Adipose tissue (tissue), 3 donors: ENCODE results near the gene GALNT9. TPM values are rescaled to one million over a fixed set of nuclear protein-coding genes. Genes with fewer than 3 reads are reported as not detected.
"Not testable (repeated sequence)": the region's sequence is repeated elsewhere in the genome, so short reads cannot be mapped to it uniquely, and the experiment has no call there.

Experiments
- H3K27ac ChIP-seq: one replicate; pipeline ENCODE4 v1.5.1; 2013; ENCODE audit warnings: low read depth, low read length
- WGBS, 3 donors: extraction: QIAGEN DNeasy Blood & Tissue Kit; methylation state at CpG; one replicate each; pipeline ENCODE4 v1.1.7; 2013; 5-methylcytosine and 5-hydroxymethylcytosine counted together
- polyA plus RNA-seq, 3 donors: library from polyadenylated mRNA; stranded (reverse); fragments of 200-250 nt; gene quantifications; one replicate each; pipeline ENCODE4 v1.2.3, GENCODE V29; 2013
- donor health status: healthy with polysubstance abuse.
- donor health status: Bipolar disorder and iron deficiency.
- donor health status: healthy.

Gene GALNT9
- polyA plus RNA-seq, 3 donors = 0.03 to 1.1 (median 1.0) TPM

- 53 to 61% (median 61%) methylated on average over 5 to 10 of the region's 12 CpGs for WGBS, 3 donors
- not testable (repeated sequence) for H3K27ac ChIP-seq
These were observed 109.6 kb downstream of the GALNT9 start for GRCh38 chr12:132219761-132220160.

- 64 to 79% (median 65%) methylated on average over 12 to 16 of the region's 16 CpGs for WGBS, 3 donors
- no peak overlapping the region for H3K27ac ChIP-seq
These were observed 110.1 kb downstream of the GALNT9 start for GRCh38 chr12:132219323-132219722.

GRCh38 chr12:132218915-132219314 is 110.5 kb downstream of the GALNT9 start:
- H3K27ac ChIP-seq = no peak overlapping the region
- 38 to 46% (median 43%) methylated on average over 13 of the region's 13 CpGs for WGBS, 3 donors

- WGBS, 3 donors = 48 to 56% (median 48%) methylated on average over 14 of the region's 14 CpGs
- H3K27ac ChIP-seq = no peak overlapping the region
These were observed 110.9 kb downstream of the GALNT9 start for GRCh38 chr12:132218527-132218875.

DNA sequence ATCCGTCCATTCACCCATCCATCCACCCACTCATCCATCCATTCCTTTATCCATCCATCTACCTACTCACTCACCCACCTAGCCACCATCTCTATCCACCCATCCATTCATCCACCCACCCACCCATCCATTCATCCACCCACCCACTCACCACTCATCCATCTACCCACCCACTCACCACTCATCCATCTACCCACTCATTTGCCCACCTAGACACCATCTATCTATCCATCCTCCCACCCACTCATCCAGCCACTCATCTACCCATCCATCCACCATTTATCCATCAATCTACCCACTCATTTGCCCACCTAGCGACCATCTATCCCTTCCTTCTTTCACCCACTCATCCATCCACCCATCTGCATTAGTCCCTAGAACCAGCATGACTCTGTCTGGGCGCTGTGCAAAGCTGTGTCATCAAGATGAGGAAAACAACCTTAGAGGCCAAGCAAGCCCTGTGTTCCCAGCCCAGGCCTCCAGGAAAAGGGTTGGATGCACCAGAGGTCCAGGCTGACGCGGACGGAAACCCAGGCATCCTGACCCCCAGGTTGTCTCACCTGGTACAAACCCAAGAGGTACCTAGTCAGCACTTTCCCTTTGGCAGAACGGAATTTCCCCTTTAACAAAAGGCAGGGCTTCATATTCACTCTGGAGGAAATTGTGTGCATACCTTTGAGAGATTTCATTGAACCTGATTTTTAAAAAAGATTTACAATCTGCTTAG is 111.4 kb downstream of the GALNT9 start:
- no peak overlapping the region for H3K27ac ChIP-seq
- WGBS, 3 donors = 64 to 79% (median 79%) methylated on average over 7 of the region's 7 CpGs

- 90 to 100% (median 98%) methylated on average over 1 of the region's 1 CpG for WGBS, 3 donors
- H3K27ac ChIP-seq = no peak overlapping the region
These were observed 112.0 kb downstream of the GALNT9 start for GRCh38 chr12:132217371-132217770.

GRCh38 chr12:132216354-132216987 is 112.9 kb downstream of the GALNT9 start:
- no peak overlapping the region for H3K27ac ChIP-seq
- 66 to 76% (median 70%) methylated on average over 21 of the region's 21 CpGs for WGBS, 3 donors

DNA sequence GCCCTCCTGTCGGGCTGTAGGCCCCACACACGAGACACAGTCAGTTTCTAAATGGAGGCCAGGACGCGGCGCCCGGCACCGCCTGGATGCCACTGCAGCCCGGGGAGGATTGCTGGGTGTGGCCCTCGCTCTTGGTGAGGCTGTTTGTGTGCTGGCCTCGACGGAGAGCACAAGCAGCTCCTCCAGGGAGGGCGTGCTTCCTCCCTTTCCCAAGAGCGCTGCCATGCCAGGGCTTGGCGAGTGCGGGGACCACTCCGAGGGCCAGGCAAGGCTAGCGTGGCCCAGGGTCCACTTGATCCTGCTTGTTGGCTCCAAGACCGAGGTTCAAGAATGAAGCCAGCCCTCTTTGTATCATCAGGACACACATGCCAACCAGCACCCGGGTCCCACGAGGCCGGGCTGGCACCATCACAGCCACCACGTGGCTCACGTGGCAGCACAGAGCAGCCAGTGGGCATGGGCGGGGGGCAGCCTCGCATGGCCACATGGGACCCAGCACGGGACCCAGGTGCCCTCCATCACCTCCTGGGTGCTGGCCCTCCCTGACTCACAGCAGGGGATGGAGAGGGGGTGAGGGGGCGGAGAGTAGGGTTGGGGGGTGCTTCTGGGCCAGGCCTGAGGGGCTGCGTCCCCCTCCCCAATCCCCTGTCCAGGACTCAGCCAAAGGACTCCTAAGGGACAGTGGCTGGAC is 113.9 kb downstream of the GALNT9 start:
- 73 to 83% (median 74%) methylated on average over 26 to 28 of the region's 28 CpGs for WGBS, 3 donors
- H3K27ac ChIP-seq = no peak overlapping the region

GRCh38 chr12:132214891-132215290 is 114.5 kb downstream of the GALNT9 start:
- H3K27ac ChIP-seq = no peak overlapping the region
- 56 to 74% (median 57%) methylated on average over 22 of the region's 22 CpGs for WGBS, 3 donors

DNA sequence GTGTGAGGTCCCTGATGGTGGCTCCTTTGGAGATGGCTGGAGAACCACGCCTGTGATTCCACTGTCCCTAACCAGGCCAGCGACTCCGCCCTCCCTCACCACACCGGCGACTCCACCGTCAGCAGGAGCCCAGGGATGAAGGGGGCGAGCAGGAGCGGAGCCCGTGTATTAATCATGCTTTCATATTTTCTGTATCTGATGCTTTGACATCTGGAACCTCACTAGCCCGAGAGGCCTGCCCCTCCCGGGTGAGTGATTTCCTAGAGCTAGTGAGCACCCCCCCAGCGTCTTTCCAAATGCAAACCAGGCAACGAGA is 115.3 kb downstream of the GALNT9 start:
- 66 to 83% (median 77%) methylated on average over 13 of the region's 13 CpGs for WGBS, 3 donors
- no peak overlapping the region for H3K27ac ChIP-seq

- 74 to 89% (median 79%) methylated on average over 26 of the region's 26 CpGs for WGBS, 3 donors
- no peak overlapping the region for H3K27ac ChIP-seq
These were observed 115.8 kb downstream of the GALNT9 start for GRCh38 chr12:132213359-132214160.

GRCh38 chr12:132211816-132212215 is 117.6 kb downstream of the GALNT9 start:
- 88 to 90% (median 90%) methylated on average over 17 of the region's 17 CpGs for WGBS, 3 donors
- no peak overlapping the region for H3K27ac ChIP-seq

DNA sequence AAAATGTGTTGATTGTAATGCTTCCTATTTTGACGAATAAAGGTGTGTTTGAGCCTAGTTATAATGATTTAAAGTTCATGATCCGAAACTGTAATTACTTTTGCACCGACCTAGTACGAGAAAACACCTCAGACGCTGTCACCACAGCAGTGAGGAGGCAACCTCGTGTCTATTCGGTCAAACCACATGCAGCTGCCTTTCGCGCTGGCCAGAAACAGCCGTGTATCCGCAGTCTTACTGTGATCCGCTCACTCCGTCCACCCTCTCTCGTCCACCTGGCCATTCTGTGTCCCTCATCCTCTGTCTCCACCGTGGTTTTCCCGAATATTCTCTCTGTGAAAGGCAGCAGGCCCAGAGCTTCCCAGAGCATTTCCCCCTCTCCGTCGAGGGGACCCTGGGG is 118.1 kb downstream of the GALNT9 start:
- no peak overlapping the region for H3K27ac ChIP-seq
- WGBS, 3 donors = 80 to 91% (median 87%) methylated on average over 18 of the region's 18 CpGs

DNA sequence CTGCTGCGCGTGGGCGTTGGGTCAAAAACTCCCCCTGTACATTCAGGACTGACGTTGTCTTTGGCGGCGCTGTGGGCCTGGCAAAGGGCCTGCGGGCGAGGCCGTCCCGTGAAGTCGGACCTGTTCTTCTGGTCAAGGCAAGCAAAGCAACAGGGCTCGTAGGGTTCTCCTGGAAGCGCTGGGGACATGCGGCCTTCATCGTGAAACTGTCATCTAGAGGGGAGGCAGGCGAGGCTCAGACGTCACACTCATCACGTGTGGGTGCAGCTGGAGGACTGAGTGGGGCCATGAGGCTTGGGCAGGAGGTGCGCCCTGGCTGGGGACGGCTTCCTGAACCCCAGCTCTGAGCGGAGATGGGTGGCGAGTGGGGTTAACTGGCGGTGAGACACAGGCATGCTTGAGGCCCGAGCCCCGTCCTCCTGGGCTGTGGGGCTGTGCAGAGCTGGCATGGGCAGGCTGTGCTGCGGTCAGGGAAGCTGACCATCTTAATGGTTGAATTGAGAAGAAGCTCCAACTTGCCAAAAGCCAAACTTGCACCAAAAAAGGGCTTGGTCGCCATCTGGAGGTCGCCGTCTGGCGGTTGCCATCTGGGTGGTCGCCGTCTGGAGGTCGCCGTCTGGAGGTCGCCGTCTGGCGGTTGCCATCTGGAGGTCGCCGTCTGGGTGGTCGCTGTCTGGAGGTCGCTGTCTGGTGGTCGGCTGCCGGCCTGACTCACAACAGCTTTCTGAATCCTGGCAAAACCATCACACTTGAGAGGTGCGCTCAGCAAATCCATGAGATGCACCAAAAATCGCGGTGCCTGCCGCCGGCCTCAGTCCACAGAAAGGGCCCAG is 119.0 kb downstream of the GALNT9 start:
- 81 to 89% (median 86%) methylated on average over 48 of the region's 48 CpGs for WGBS, 3 donors
- no peak overlapping the region for H3K27ac ChIP-seq

DNA sequence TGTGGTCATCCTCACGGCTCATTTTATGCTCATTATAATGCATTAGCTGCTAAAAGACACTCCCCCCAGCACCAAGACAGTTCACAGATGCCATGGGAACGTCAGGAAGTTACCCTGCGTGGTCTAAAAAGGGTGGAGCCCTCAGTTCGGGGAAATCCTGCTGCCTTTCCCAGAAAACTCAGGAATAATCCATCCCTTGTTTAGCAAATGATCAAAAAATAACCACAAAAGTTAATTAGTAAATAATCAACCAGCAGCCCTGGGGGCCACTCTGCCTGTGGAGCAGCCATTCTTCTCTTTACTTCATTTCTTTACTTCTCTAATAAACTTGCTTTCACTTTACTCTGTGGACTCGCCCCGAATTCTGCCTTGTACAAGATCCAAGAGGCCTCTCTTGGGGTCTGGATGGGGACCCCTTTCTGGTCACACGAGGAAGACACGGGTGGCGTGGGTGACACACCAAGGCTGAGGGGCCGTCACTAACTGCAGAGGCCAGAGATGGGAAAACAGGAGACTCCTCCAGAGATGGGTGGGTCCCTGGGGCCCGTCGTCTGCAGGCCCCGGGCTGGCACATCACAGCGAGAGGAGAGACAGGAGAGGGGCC is 119.7 kb downstream of the GALNT9 start:
- WGBS, 3 donors = 67 to 81% (median 68%) methylated on average over 14 of the region's 14 CpGs

DNA sequence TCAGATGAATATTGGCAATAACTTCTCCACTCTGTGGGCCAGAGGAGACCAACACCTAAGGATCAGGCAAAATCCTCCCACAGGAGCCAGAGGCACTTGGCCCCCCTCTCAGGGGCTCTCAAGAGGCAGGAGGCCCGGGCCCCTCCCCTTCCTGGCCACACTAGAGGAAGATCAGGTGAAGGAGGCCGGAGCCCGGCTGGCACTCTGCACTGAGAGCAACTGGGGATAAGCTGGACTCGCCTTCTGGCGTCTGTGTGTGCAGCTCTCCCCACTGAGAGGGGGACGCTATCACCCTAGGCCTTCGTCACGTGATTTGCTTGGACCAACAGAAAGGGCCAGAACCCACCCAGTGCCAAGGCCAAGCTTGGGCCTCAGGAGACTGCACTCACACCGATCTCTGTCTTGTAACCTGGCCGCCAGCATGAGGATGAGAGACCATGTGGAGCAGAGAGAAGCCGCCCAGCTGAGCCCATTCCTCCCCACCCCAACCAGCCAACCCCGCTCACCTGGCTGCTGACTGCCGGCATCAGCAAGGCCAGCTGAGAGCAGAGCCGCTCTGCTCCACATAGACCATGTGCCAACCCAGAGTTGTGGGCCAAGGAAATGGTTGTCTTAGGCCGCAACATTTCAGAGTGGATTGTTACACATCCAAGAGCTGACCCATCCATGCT is 121.1 kb downstream of the GALNT9 start:
- H3K27ac ChIP-seq = no peak overlapping the region
- WGBS, 3 donors = 90 to 92% (median 92%) methylated on average over 15 of the region's 15 CpGs

More for the DNA sequence above, 119.7 kb downstream of the GALNT9 start:
- H3K27ac ChIP-seq = no peak overlapping the region

GRCh38 chr12:132207083-132207775 is 122.2 kb downstream of the GALNT9 start:
- no peak overlapping the region for H3K27ac ChIP-seq
- 82 to 88% (median 86%) methylated on average over 36 of the region's 36 CpGs for WGBS, 3 donors
